NCI-H526 (cell line): ENCODE results near the gene TTC14.
"Not testable (repeated sequence)": the region's sequence is repeated elsewhere in the genome, so short reads cannot be mapped to it uniquely, and the experiment has no call there.

Source experiments
- DNase-seq, 2 experiments: peaks; one replicate each; lab custom pipeline; 2025; lab: John Stamatoyannopoulos, UW

TTC14 gene

DNA sequence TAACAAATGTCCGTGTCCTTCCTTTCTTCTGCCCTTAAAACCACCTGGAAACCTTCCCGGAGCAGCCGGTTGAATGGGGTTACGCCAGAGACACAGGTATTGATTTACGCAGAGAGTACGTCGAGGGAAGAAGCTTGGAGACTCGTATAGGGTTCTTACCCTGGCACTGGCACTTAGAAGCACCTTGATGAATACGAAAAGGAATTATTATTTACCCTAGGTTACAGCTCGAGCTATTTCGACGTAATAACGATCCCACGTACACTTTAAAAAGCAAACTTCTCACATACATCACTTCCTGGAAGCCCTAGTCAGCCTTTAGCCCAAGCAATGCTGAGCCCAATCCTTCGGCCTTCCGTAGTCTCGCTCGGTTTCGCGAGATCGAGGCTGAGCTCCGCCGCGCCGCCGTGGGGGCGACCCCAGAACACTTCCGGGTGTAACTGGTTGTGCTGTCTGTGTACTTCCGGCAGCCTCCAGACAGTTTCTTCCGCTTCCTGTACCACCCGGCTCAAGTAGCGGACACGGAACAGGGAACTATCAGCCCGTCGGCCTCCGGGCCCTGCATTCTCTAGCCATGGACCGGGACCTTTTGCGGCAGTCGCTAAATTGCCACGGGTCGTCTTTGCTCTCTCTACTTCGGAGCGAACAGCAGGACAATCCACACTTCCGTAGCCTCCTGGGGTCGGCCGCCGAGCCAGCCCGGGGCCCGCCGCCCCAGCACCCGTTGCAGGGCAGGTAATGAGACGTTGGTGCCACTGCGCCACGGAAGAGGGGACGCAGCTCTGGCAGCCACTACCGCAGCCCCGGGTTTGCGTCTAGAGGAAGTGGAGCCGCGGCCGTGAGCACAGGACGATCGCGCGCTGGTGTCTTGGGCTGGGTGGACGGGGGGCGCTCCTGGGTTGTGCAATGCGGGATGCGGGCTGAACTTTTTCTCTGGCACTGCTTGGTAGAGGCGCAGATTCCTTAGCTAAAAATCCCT, at the start of gene TTC14:
Gene TTC14, plus strand, starts transcription at position 476 of the 979 bp plus-strand sequence. Its CDS starts 99 bp downstream, at position 575.
- DNase-seq = peak; percentile 90 to 94

DNA sequence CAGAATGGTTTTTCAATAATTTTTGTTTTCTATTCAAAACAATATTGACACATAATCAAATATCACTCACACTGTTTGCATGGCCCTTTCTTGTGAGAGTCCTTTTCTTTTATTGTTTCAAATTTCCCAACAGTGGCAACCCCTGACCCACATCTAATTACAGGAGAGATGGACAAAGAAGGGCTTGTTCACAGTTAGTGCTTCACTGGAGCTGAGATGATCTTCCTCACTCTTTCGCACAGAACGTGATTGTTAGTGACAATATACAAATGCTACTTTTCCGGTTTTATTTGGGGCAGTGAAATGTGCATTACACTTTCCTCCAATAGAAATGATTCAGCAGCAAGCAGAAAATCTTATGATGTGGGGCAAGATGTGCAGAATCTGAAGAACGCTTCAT, 38.6 kb upstream of the TTC14 start:
- DNase-seq = peak; percentile 82 to 91

DNA sequence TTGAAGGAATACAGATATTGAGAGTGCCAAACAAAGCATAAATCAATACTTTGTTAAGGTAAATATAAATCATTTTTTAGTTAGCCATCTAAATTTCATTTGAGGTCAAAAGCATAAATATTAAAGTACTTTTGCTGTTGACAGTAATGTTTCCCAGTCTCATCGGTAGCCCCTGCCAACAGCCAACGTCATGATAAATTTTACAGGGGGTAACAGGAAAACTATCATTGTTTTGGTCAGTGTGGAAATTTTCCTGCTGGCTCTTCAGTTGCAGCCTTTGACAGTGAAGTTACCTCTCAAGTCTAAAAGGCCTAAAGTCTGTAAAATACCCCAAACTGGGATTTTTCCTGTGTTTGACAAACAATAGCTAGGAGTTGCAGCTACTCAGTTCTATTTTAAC, 37.3 kb upstream of the TTC14 start:
- DNase-seq = no peak

DNA sequence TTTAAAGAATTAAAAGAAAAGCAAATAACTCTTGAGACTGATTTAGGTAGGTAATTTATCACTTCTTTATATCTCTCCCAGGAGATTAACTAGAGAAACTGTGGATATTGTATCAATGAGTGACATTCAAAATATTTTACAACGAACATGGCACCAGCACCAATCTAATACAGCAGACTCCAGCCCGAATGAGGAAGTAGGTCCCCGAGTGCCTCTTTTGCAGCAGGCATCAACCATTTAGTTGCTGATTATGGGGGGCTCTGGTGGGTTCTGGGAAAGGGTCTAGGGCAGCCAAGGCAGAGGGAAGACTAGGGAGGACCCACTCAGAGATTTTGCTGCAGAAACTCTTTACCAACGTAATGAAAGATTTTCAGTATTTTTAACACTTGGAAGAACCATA, 31.7 kb upstream of the TTC14 start:
- DNase-seq = no peak

GRCh38 chr3:180571831-180572598, 29.9 kb upstream of the TTC14 start:
- DNase-seq = no peak

- no peak for DNase-seq
Observed at GRCh38 chr3:180575571-180575970, 26.4 kb upstream of the TTC14 start.

DNA sequence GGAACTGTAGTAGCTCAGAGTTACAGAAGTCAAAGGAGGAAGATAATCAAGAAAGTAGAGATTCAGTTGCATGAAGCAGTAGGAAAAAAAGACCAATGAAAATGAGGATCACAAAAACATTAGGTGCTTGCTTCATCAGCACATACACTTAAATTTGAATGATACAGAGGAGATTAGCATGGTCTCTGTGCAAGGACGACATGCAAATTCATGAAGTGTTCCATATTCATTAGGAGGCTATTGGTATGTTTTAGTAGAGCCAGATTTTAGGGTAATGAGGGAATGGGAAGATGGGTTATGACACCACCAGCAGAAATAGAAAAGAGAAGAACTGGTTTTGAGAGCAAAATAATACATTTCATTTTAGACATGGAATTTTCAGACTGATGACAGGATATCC, 21.0 kb upstream of the TTC14 start:
- peak; percentile 78 for DNase-seq

- no peak for DNase-seq
Observed at GRCh38 chr3:180590396-180590795, 11.6 kb upstream of the TTC14 start.

GRCh38 chr3:180593631-180594030, 8.3 kb upstream of the TTC14 start:
- DNase-seq = not testable (repeated sequence)

- peak; percentile 54 to 72 for DNase-seq
Observed at GRCh38 chr3:180594631-180595558, 7.1 kb upstream of the TTC14 start.

DNA sequence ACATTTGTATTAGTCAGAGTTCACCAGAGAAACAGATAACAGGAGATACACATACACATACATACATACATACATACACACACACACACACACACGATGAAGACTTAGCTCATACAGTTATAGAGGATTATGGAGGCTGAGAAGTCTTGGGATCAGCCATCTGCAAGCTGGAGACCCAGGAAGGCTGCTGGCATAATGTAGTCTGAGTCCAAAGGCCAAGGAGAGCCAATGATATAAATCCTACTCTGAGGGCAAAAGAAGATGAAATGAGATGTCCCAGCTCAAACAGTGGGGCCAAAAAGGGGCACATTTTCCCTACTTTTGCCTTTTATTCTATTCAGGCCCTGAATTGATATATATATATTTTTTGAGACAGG, 6.4 kb upstream of the TTC14 start:
- DNase-seq = no peak

DNA sequence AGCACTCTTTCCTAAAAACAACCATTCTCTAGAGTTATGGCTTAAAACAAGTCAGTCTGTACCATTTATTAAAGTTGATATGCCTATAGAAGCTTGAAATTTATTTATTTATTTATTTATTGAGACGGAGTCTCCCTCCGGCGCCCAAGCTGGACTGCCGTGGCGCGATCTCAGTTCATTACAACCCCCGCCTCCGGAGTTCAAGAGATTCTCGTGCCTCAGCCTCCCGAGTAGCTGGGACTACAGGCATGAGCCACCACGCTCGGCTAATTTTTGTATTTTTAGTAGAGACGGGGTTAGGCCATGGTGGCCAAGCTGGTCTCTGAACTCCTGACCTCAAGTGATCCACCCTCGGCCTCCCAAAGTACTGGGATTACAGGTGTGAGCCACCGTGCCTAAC, 1.5 kb upstream of the TTC14 start:
- DNase-seq = no peak

GRCh38 chr3:180611006-180611405, 9.0 kb downstream of the TTC14 start:
- DNase-seq = no peak

DNA sequence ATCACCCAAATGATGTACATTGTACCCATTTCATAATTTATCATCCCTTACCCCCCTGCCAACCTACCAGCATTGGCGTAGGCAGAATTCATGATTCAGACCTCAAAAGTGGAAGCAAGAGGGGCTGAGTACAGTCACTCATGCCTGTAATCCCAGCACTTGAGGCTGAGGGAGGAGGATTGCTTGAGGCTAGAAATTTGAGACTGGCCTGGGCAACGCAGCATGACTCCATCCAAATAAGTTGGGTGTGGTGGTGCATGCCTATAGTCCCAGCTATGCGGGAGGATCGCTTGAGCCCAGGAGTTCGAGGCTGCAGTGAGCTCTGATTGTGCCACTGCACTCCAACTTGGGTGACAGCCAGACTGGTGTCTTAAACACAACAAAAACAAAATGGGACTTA, 10.4 kb downstream of the TTC14 start:
- no peak for DNase-seq

- DNase-seq = no peak
Observed at GRCh38 chr3:180615954-180616353, 14.0 kb downstream of the TTC14 start.

GRCh38 chr3:180617049-180617448, 15.1 kb downstream of the TTC14 start:
- DNase-seq = no peak

GRCh38 chr3:180618563-180618962, 16.6 kb downstream of the TTC14 start:
- not testable (repeated sequence) for DNase-seq

DNA sequence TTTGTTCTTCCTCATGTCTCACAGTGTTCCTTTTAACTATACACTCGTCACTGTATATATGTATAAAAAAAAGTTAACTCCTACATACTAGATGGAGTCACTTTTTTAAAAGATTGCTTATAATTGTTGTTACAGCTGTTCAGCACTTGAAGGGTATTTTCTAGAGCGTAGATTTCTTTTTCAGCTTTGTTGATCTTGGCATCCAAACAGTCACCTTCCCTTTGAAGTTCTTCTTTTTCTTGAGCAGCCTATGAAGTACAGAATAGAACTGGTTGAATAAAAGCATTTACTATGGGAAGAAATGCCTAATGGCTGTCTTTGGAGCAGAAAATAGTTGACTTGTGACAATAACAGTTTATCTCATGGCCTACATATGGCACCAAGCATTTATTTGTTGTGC, 17.8 kb downstream of the TTC14 start:
- DNase-seq = no peak

DNA sequence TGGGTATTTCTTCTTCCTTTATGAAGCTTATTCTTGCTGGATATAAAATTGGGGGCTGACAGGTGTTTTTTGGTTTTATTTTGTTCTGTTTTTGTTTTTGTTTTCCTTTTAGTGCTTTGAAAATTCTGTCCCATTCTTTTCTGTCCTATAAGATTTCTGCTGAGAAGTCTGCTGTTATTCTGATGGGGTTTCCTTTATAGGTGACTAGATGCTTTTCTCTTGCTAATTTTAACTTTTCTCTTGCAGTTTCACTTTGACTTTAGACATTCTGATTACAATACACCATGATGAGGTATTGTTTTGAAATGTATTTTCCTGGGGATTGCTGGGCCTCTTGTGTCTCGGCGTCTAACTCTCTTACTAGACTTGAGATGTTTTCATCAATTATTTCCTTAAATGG, 22.8 kb downstream of the TTC14 start:
- no peak for DNase-seq

DNA sequence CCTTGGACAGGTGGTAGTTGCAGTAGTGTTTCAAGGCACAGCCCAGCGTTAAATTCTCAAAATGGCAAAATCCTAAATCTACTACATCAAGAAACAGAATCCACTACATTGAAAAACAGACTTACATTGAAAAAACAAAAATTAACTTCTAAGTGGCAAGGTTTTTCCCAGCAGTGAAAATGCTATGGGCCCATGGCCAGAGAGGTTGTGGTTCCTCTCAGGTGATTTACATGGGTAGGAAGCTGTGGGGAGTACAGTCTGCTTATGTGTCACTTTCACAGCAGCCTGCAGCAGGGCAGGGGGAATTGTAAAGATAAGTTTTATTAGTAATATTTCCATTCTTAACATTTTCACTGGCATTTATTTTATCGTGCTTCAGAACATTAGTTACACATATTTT, 24.9 kb downstream of the TTC14 start:
- DNase-seq = no peak

DNA sequence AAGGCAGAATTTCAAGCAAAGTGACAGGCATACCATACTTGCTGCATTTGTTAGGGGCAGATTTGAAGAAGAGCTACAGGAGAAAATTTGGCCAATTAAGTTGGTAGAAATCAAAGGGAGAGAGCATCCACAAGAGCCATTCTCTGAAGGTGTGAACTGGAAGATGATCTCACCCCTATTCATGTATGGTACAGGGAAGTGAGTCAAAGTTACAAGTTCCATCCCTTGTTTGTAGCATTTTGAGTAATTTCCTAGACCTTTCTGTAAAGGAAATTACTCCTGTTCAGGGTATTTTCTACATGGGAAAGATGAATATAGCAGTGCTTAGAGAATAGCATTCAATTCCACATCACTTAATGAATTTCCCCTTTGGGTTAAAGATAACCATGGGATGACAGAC, 28.4 kb downstream of the TTC14 start:
- DNase-seq = no peak

DNA sequence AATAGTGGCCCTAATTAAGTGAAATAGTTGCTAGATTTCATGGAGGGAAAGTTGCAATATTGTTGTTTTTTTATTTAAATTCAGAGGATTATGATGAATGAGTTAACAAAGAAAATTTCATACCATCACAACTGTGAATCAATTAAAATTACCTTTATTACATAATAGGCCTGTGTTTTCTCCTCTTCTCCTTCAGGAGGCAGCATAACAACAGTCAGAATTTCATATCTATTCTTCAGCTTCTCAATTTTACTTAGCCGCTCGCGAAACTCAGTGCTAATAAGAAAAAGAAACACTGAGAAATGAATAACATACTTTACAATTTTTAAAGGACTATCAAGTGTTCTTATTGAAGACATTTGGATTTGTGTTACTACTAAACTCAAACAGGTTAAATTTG, 29.4 kb downstream of the TTC14 start:
- peak in 1 of 2 experiments; percentile 3 for DNase-seq
